HepG2 (cell line): Measurements from ENCODE around the gene ZBTB7B. TPM values are rescaled to one million over a fixed set of nuclear protein-coding genes. Genes with fewer than 3 reads are reported as not detected.

ENCODE experiments used
- AGO1 ChIP-seq: fragments of 200-400 bp; formaldehyde crosslinking; IDR thresholded peaks from 2 replicates; pipeline ENCODE4 v1.6.1; 2017; ENCODE audit warnings: mild to moderate bottlenecking, low read depth, low read length, moderate library complexity; ENCODE audit not compliant: poor library complexity, severe bottlenecking
- CTCF ChIP-seq: sonication (generic); formaldehyde crosslinking; IDR thresholded peaks from 2 replicates; pipeline ENCODE4 v1.5.0; 2020; ENCODE audit warnings: mild to moderate bottlenecking, missing genetic modification reagents, moderate library complexity
- HDAC2 ChIP-seq: sonication (generic); formaldehyde crosslinking; IDR thresholded peaks from 2 replicates; pipeline ENCODE4 v1.4.0; 2020; ENCODE audit warnings: missing genetic modification reagents
- HNF4G ChIP-seq, 2 experiments: sonication (generic) in 1 of 2; formaldehyde crosslinking in 1 of 2; IDR thresholded peaks; 2 replicates each; pipeline versions ENCODE4 v1.4.0 to v1.6.1; 2011 to 2020; ENCODE audit warnings: borderline replicate concordance in 2 of 2, low read depth in 2 of 2, mild to moderate bottlenecking in 2 of 2, low read length in 1 of 2, missing genetic modification reagents in 1 of 2, moderate library complexity in 1 of 2
- KLF6 ChIP-seq: IDR thresholded peaks from 2 replicates; pipeline ENCODE4 v1.8.0; 2016; ENCODE audit warnings: missing biosample characterization, missing genetic modification reagents
- NFIC ChIP-seq: IDR thresholded peaks from 2 replicates; pipeline ENCODE4 v1.6.1; 2012; ENCODE audit warnings: mild to moderate bottlenecking, low read length, inconsistent platforms
- SKIL ChIP-seq: sonication (generic); formaldehyde crosslinking; IDR thresholded peaks from 2 replicates; pipeline ENCODE4 v1.8.0; 2022; ENCODE audit warnings: missing genetic modification reagents, mild to moderate bottlenecking, moderate library complexity, borderline replicate concordance
- STAT5B ChIP-seq: sonication (generic); formaldehyde crosslinking; IDR thresholded peaks from 2 replicates; pipeline ENCODE4 v1.4.0; 2020; ENCODE audit warnings: missing genetic modification reagents
- WIZ ChIP-seq: sonication (generic); formaldehyde crosslinking; IDR thresholded peaks from 2 replicates; pipeline ENCODE4 v1.5.1; 2020; ENCODE audit warnings: mild to moderate bottlenecking, missing genetic modification reagents
- ZBTB44 ChIP-seq: sonication (generic); formaldehyde crosslinking; IDR thresholded peaks from 2 replicates; pipeline ENCODE4 v1.4.0; 2020; ENCODE audit warnings: missing genetic modification reagents
- ZNF33A ChIP-seq: sonication (generic); formaldehyde crosslinking; IDR thresholded peaks from 2 replicates; pipeline ENCODE4 v1.5.1; 2020; ENCODE audit warnings: missing genetic modification reagents, mild to moderate bottlenecking, moderate library complexity, borderline replicate concordance
- ZNF644 ChIP-seq: IDR thresholded peaks from 2 replicates; pipeline ENCODE4 v1.6.1; 2016; ENCODE audit warnings: low read depth
- ZNF646 ChIP-seq: sonication (generic); formaldehyde crosslinking; IDR thresholded peaks from 2 replicates; pipeline ENCODE4 v1.9.0; 2021; ENCODE audit warnings: mild to moderate bottlenecking, missing genetic modification reagents
- polyA plus RNA-seq, 8 experiments: library from polyadenylated mRNA; depleted of rRNA in 3 of 8; stranded (reverse) in 7 of 8; unstranded in 1 of 8; fragments of >200 nt; fragmentation: Illumina TruSeq in 4 of 8; extraction: Trizol in 4 of 8; gene quantifications; 2 replicates each; pipeline versions ENCODE4 v1.2.1 to v1.2.3, GENCODE V29; 2011 to 2016; ENCODE audit warnings: low read depth in 4 of 8, missing spikeins in 1 of 8, mixed read lengths in 1 of 8; ENCODE audit not compliant: insufficient read depth in 1 of 8
- total RNA-seq, 5 experiments: library from RNA; depleted of rRNA; stranded (reverse); fragments of >200 nt; fragmentation: Illumina TruSeq; extraction: Trizol; gene quantifications; 2 replicates each; pipeline ENCODE4 v1.2.3, GENCODE V29; 2016; ENCODE audit warnings: low read depth in 1 of 5

Gene ZBTB7B
- total and polyA plus RNA-seq, 2 of the 13 experiments (the other 11 are each of a cell fraction or from before 2014, with no cell fraction given): 15.5 to 17.5 TPM

- TF ChIP-seq ZNF646 (CRISPR knock-in tag) (no peak), ZNF644 (CRISPR knock-in tag) (no peak), NFIC (no peak), AGO1 (peak; percentile 64), SKIL (CRISPR knock-in tag) (peak; percentile 69), CTCF (CRISPR knock-in tag) (peak; percentile 58), ZBTB44 (CRISPR knock-in tag) (peak; percentile 51; the same call in 1 of the 2 replicates), HDAC2 (CRISPR knock-in tag) (peak; percentile 70), HNF4G (IDR thresholded peaks at IDR 0.05; ENCODE audit: borderline replicate concordance, low read depth, low read length) (peak; percentile 46; the same call in 1 of the 2 replicates), HNF4G (CRISPR knock-in tag; IDR thresholded peaks at IDR 0.05; ENCODE audit: borderline replicate concordance, low read depth) (peak; percentile 25; the same call in 1 of the 2 replicates), STAT5B (peak; percentile 9; the same call in 1 of the 2 replicates), WIZ (no peak), ZNF33A (CRISPR knock-in tag) (no peak), KLF6 (peak; percentile 62)
Measured at GRCh38 chr1:155000726-155001424, 1.7 kb upstream of the ZBTB7B start (continued).
